ENCODE data around the gene NXN.

DNA sequence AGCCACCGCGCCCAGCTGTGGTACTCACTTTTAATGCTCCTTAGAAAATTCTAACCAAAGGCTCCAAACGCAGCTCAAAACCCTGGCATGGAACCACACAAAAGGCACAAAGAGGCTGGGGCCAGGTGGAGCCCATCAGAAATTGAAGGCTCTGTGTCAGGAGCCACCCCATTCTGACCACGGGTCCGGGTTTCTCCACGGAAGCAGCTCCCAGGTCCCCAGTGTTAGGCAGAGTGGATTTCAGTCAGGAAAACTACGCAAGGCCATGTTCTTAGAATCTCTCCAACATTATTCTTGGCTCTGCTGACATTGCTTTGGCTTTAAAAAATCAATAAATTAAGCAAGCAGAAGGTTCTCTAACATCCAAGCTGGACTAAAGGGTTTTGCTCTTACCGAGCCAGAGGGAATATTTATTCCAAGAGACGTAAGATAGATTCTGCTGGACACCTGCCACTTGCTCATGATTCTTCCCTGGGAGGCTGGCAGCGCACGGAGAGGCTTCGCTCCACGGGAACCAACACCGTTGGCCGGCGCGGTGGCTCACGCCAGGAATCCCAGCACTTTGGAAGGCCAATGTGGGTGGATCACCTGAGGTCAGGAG lies 93.5 kb downstream of the NXN start:
- TF ChIP-seq, protein P1, sequence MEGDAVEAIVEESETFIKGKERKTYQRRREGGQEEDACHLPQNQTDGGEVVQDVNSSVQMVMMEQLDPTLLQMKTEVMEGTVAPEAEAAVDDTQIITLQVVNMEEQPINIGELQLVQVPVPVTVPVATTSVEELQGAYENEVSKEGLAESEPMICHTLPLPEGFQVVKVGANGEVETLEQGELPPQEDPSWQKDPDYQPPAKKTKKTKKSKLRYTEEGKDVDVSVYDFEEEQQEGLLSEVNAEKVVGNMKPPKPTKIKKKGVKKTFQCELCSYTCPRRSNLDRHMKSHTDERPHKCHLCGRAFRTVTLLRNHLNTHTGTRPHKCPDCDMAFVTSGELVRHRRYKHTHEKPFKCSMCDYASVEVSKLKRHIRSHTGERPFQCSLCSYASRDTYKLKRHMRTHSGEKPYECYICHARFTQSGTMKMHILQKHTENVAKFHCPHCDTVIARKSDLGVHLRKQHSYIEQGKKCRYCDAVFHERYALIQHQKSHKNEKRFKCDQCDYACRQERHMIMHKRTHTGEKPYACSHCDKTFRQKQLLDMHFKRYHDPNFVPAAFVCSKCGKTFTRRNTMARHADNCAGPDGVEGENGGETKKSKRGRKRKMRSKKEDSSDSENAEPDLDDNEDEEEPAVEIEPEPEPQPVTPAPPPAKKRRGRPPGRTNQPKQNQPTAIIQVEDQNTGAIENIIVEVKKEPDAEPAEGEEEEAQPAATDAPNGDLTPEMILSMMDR (IDR thresholded peaks at IDR 0.05), result no peak
- TF ChIP-seq POLR2A (IDR thresholded peaks at IDR 0.05), result no peak
- TF ChIP-seq EP300 (IDR thresholded peaks at IDR 0.05), result no peak

All from ovary (tissue), 3 donors.